GM12865 (cell line): ENCODE measurements around the gene SDE2.
A peak's percentile ranks its signal among the peaks of the same experiment; 100 is the strongest.
"Not testable (repeated sequence)": the region's sequence is repeated elsewhere in the genome, so short reads cannot be mapped to it uniquely, and the experiment has no call there.

ENCODE experiments used
- DNase-seq: peaks from one replicate; pipeline ENCODE4 v3.0.0; 2010; ENCODE audit warnings: low read depth
- H3K4me3 ChIP-seq: 2 replicates; pipeline ENCODE4 v1.5.1; 2011; ENCODE audit warnings: mild to moderate bottlenecking, low read depth, low read length, control low read depth
- CTCF ChIP-seq: IDR thresholded peaks from 2 replicates; pipeline ENCODE4 v1.5.1; 2011; ENCODE audit warnings: low read length, control low read depth, low read depth, inconsistent platforms; ENCODE audit not compliant: insufficient read depth; ENCODE audit errors: missing control alignments

Gene SDE2

GRCh38 chr1:225973158-225973557, 26.0 kb downstream of the SDE2 start:
- no peak for TF ChIP-seq CTCF
- no peak overlapping the region for H3K4me3 ChIP-seq
- DNase-seq = no peak

GRCh38 chr1:225972344-225973152, 26.6 kb downstream of the SDE2 start:
- DNase-seq = no peak
- no peak for TF ChIP-seq CTCF
- no peak overlapping the region for H3K4me3 ChIP-seq

GRCh38 chr1:225970592-225971157, 28.5 kb downstream of the SDE2 start:
- not testable (repeated sequence) for DNase-seq, H3K4me3 ChIP-seq

GRCh38 chr1:225969751-225970150, 29.4 kb downstream of the SDE2 start:
- not testable (repeated sequence) for DNase-seq

GRCh38 chr1:225965231-225965630, 33.9 kb downstream of the SDE2 start:
- no peak overlapping the region for H3K4me3 ChIP-seq
- TF ChIP-seq CTCF = no peak
- no peak for DNase-seq

More at GRCh38 chr1:225969751-225970150, 29.4 kb downstream of the SDE2 start:
- H3K4me3 ChIP-seq = not testable (repeated sequence)

- DNase-seq = no peak
- TF ChIP-seq CTCF = no peak
- H3K4me3 ChIP-seq = no peak overlapping the region
Observed at GRCh38 chr1:225963735-225964530, 35.2 kb downstream of the SDE2 start.

- TF ChIP-seq CTCF = peak; percentile 89
- DNase-seq = peak; percentile 73
- H3K4me3 ChIP-seq = no peak overlapping the region
Observed at GRCh38 chr1:225962440-225962975, 36.6 kb downstream of the SDE2 start.
